ENCODE measurements around the gene UGT1A8. TPM values are rescaled to one million over a fixed set of nuclear protein-coding genes. Genes with fewer than 3 reads are reported as not detected.

Gene UGT1A8
- total RNA-seq, 1 experiment from 2014 or later = not detected

DNA sequence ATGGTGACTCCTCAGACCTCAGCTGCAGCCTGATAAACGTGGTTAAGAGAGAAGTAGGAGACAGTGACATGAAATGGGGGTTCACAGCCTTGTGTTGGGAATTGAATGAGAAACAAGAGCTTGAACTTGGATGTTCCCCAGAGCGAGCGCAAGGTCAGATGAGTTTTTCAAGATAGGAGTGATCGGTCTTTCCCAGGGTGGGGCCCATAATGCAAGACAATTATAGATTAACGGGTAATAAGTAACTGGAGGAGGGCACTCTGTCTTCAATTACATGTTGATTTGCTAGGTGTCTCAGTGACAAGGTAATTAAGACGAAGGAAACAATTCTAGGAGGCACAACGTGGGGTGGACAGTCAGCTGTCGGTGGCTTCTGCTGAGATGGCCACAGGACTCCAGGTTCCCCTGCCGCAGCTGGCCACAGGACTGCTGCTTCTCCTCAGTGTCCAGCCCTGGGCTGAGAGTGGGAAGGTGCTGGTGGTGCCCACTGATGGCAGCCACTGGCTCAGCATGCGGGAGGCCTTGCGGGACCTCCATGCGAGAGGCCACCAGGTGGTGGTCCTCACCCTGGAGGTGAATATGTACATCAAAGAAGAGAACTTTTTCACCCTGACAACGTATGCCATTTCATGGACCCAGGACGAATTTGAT is 95.3 kb downstream of the UGT1A8 start, which contains the start of gene UGT1A5:
UGT1A5 (plus strand) TSS at position 297 of the 651 bp plus-strand sequence; CDS start at position 382, 85 bp downstream.
- intact Hi-C loops (cut with micrococcal nuclease) = no loop called here
- Histone ChIP-seq H3K79me2 (ENCODE audit: insufficient read depth, low read length) (no peaks in the 10 kb centered on the region), H3K9ac (ENCODE audit: low read length) (no peak within 1 kb of the TSS), H3K9me2 (ENCODE audit: insufficient read depth) (no peaks in the 10 kb centered on the region), H3K27ac (ENCODE audit: low read depth, low read length) (no peak within 1 kb of the TSS), H3K27me3 (ENCODE audit: insufficient read depth, low read length) (peaks cover 11% of the 10 kb centered on the region; the same call in 1 of the 2 replicates), H3K36me3 (ENCODE audit: control insufficient read depth in 1 of 2, insufficient read depth in 2 of 2, low read length in 2 of 2) (no peaks in the 10 kb centered on the region), H3K4me2 (ENCODE audit: low read length) (no peak within 1 kb of the TSS), H2AFZ (ENCODE audit: low read depth, low read length, poor library complexity, severe bottlenecking) (peak within 1 kb of the TSS; percentile 52), H3K9me3 (ENCODE audit: control insufficient read depth in 1 of 2, insufficient read depth in 1 of 2, low read depth in 1 of 2, low read length in 2 of 2) (no peaks in the 10 kb centered on the region), H3K4me1 (ENCODE audit: control insufficient read depth in 1 of 2, insufficient read depth in 2 of 2, low read length in 2 of 2) (no peaks in the 10 kb centered on the region), H3K4me3 (replicated peaks in 1 of 2; ENCODE audit: low read depth in 1 of 2, low read length in 2 of 2) (no peak within 1 kb of the TSS), H4K20me1 (ENCODE audit: insufficient read depth) (no peaks in the 10 kb centered on the region)
- no peak for DNase-seq (ENCODE audit: low read depth, low spot score)
- POLR2A ChIA-PET = no interaction called here
- TF ChIP-seq POLR2A (IDR thresholded peaks at IDR 0.05; ENCODE audit: borderline replicate concordance, extremely low read depth, insufficient read depth, insufficient read length) (no peak), EGR1 (IDR thresholded peaks at IDR 0.05; ENCODE audit: low read depth) (no peak)
- ATAC-seq = no peak
- RAD21 ChIA-PET (ENCODE audit: low non-redundant PET in 1 of 2, low total read pairs in 2 of 2, uncharacterized antibody in 2 of 2, unreplicated experiment in 2 of 2) = no interaction called here
- no TSS peak for BruUV-seq (replicated peaks)
- CTCF ChIA-PET = interaction anchor here (1.1 kb wide), 1 partner anchor 16 kb away, joined by 3 read pairs; the partner anchor contains the start of gene UGT1A3

DNA sequence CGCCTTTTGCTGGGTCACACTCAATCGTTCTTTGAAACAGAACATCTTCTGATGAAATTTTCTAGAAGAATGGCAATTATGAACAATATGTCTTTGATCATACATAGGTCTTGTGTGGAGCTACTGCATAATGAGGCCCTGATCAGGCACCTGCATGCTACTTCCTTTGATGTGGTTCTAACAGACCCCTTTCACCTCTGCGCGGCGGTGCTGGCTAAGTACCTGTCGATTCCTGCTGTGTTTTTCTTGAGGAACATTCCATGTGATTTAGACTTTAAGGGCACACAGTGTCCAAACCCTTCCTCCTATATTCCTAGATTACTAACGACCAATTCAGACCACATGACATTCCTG is 95.8 kb downstream of the UGT1A8 start:
- Histone ChIP-seq H3K36me3 (ENCODE audit: control insufficient read depth in 1 of 2, insufficient read depth in 2 of 2, low read length in 2 of 2) (no peaks in the 10 kb centered on the region), H3K27me3 (ENCODE audit: insufficient read depth, low read length) (peaks cover 13% of the 10 kb centered on the region; the same call in 1 of the 2 replicates), H3K9ac (ENCODE audit: low read length) (no peak overlapping the region), H3K4me2 (ENCODE audit: low read length) (no peak overlapping the region), H3K27ac (ENCODE audit: low read depth, low read length) (no peak overlapping the region), H4K20me1 (ENCODE audit: insufficient read depth) (no peaks in the 10 kb centered on the region), H3K4me3 (replicated peaks in 1 of 2; ENCODE audit: low read depth in 1 of 2, low read length in 2 of 2) (no peak overlapping the region), H3K9me2 (ENCODE audit: insufficient read depth) (no peaks in the 10 kb centered on the region), H3K79me2 (ENCODE audit: insufficient read depth, low read length) (no peaks in the 10 kb centered on the region), H2AFZ (ENCODE audit: low read depth, low read length, poor library complexity, severe bottlenecking) (no peak overlapping the region), H3K4me1 (ENCODE audit: control insufficient read depth in 1 of 2, insufficient read depth in 2 of 2, low read length in 2 of 2) (no peaks in the 10 kb centered on the region), H3K9me3 (ENCODE audit: control insufficient read depth in 1 of 2, insufficient read depth in 1 of 2, low read depth in 1 of 2, low read length in 2 of 2) (no peaks in the 10 kb centered on the region)
- intact Hi-C loops (cut with micrococcal nuclease) = no loop called here
- POLR2A ChIA-PET = no interaction called here
- DNase-seq (ENCODE audit: low read depth, low spot score) = no peak
- CTCF ChIA-PET = no interaction called here
- RAD21 ChIA-PET (ENCODE audit: low non-redundant PET in 1 of 2, low total read pairs in 2 of 2, uncharacterized antibody in 2 of 2, unreplicated experiment in 2 of 2) = no interaction called here
- BruUV-seq (replicated peaks) = no TSS peak
- no peak for ATAC-seq
- TF ChIP-seq CBX3 (IDR thresholded peaks at IDR 0.05; ENCODE audit: low read depth) (no peak), SP1 (IDR thresholded peaks at IDR 0.05; ENCODE audit: low read depth) (no peak), ELF1 (IDR thresholded peaks at IDR 0.05; ENCODE audit: borderline replicate concordance, low read depth) (no peak), SIN3A (IDR thresholded peaks at IDR 0.05; ENCODE audit: low read depth) (no peak), FOSL1 (IDR thresholded peaks at IDR 0.05; ENCODE audit: low read depth) (no peak), POLR2A (IDR thresholded peaks at IDR 0.05; ENCODE audit: borderline replicate concordance, extremely low read depth, insufficient read depth, insufficient read length) (no peak), EZH2phosphoT487 (IDR thresholded peaks at IDR 0.05; ENCODE audit: borderline replicate concordance) (no peak), POLR2AphosphoS5 (IDR thresholded peaks at IDR 0.05; ENCODE audit: low read depth, low read length) (no peak), TCF7L2 (IDR thresholded peaks at IDR 0.05; ENCODE audit: borderline replicate concordance, extremely low read depth, insufficient read depth, insufficient read length) (no peak), SRF (IDR thresholded peaks at IDR 0.05; ENCODE audit: low read depth) (no peak)
- TF ChIP-seq, protein P1, sequence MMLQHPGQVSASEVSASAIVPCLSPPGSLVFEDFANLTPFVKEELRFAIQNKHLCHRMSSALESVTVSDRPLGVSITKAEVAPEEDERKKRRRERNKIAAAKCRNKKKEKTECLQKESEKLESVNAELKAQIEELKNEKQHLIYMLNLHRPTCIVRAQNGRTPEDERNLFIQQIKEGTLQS (IDR thresholded peaks at IDR 0.05) = no peak
- TF ChIP-seq, protein P2, sequence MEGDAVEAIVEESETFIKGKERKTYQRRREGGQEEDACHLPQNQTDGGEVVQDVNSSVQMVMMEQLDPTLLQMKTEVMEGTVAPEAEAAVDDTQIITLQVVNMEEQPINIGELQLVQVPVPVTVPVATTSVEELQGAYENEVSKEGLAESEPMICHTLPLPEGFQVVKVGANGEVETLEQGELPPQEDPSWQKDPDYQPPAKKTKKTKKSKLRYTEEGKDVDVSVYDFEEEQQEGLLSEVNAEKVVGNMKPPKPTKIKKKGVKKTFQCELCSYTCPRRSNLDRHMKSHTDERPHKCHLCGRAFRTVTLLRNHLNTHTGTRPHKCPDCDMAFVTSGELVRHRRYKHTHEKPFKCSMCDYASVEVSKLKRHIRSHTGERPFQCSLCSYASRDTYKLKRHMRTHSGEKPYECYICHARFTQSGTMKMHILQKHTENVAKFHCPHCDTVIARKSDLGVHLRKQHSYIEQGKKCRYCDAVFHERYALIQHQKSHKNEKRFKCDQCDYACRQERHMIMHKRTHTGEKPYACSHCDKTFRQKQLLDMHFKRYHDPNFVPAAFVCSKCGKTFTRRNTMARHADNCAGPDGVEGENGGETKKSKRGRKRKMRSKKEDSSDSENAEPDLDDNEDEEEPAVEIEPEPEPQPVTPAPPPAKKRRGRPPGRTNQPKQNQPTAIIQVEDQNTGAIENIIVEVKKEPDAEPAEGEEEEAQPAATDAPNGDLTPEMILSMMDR (IDR thresholded peaks at IDR 0.05 in 2 of 3, conservative IDR thresholded peaks at IDR 0.05 in 1 of 3; ENCODE audit: borderline replicate concordance in 1 of 3, insufficient read depth in 1 of 3, low read depth in 2 of 3, low read length in 2 of 3) = no peak
- TF ChIP-seq, protein P3, sequence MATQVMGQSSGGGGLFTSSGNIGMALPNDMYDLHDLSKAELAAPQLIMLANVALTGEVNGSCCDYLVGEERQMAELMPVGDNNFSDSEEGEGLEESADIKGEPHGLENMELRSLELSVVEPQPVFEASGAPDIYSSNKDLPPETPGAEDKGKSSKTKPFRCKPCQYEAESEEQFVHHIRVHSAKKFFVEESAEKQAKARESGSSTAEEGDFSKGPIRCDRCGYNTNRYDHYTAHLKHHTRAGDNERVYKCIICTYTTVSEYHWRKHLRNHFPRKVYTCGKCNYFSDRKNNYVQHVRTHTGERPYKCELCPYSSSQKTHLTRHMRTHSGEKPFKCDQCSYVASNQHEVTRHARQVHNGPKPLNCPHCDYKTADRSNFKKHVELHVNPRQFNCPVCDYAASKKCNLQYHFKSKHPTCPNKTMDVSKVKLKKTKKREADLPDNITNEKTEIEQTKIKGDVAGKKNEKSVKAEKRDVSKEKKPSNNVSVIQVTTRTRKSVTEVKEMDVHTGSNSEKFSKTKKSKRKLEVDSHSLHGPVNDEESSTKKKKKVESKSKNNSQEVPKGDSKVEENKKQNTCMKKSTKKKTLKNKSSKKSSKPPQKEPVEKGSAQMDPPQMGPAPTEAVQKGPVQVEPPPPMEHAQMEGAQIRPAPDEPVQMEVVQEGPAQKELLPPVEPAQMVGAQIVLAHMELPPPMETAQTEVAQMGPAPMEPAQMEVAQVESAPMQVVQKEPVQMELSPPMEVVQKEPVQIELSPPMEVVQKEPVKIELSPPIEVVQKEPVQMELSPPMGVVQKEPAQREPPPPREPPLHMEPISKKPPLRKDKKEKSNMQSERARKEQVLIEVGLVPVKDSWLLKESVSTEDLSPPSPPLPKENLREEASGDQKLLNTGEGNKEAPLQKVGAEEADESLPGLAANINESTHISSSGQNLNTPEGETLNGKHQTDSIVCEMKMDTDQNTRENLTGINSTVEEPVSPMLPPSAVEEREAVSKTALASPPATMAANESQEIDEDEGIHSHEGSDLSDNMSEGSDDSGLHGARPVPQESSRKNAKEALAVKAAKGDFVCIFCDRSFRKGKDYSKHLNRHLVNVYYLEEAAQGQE (IDR thresholded peaks at IDR 0.05; ENCODE audit: low read depth) = no peak
